ENCODE data around the gene VPS36. TPM values are rescaled to one million over a fixed set of nuclear protein-coding genes. Genes with fewer than 3 reads are reported as not detected.

The VPS36 gene
- total and polyA plus RNA-seq, 11 donors, result 15.0 to 38.5 (median 30.9) TPM

DNA sequence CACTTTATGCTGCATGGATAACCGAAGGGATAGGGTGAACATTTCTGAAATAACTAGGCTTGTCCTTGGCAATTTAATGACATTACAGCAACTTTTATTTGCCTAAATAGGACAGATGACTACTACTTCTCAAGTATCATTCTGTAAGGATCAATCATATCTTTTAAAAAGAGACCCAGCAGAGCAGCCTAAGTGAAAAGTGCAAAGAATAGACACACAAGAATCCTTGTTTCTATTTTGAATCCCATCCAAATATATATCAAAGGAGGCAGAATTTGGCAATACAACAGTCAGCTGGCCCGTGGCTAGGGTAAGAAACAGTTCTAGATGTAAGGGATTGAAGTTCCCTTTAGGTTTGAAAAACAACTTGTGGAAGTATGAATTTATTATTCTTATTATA lies 51.4 kb downstream of the VPS36 start:
- peaks cover 0 to 43% (median 6%) of the 10 kb centered on the region in 9 donors for H3K36me3 ChIP-seq
- TF ChIP-seq, protein P1, sequence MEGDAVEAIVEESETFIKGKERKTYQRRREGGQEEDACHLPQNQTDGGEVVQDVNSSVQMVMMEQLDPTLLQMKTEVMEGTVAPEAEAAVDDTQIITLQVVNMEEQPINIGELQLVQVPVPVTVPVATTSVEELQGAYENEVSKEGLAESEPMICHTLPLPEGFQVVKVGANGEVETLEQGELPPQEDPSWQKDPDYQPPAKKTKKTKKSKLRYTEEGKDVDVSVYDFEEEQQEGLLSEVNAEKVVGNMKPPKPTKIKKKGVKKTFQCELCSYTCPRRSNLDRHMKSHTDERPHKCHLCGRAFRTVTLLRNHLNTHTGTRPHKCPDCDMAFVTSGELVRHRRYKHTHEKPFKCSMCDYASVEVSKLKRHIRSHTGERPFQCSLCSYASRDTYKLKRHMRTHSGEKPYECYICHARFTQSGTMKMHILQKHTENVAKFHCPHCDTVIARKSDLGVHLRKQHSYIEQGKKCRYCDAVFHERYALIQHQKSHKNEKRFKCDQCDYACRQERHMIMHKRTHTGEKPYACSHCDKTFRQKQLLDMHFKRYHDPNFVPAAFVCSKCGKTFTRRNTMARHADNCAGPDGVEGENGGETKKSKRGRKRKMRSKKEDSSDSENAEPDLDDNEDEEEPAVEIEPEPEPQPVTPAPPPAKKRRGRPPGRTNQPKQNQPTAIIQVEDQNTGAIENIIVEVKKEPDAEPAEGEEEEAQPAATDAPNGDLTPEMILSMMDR (IDR thresholded peaks at IDR 0.05), result no peak
- no peak for TF ChIP-seq POLR2A (IDR thresholded peaks at IDR 0.05)
- intact Hi-C loops (cut with DNase I), result loop anchor here in 2 of 10 donors (10.0 kb wide), 2 partner anchors 46 to 54 kb away; no protein-coding TSS in a partner anchor
- peaks cover 0 to 52% (median 11%) of the 10 kb centered on the region in 12 donors for H3K4me1 ChIP-seq
- no peak overlapping the region for H3K27ac ChIP-seq
- no peaks in the 10 kb centered on the region for H3K27me3 ChIP-seq
- H3K4me3 ChIP-seq, result no peak overlapping the region
- DNase-seq (no peak), ATAC-seq (no peak)
- no peaks in the 10 kb centered on the region for H3K9me3 ChIP-seq
- WGBS, 4 donors, result 50 to 59% (median 55%) methylated on average over 2 of the region's 2 CpGs

DNA sequence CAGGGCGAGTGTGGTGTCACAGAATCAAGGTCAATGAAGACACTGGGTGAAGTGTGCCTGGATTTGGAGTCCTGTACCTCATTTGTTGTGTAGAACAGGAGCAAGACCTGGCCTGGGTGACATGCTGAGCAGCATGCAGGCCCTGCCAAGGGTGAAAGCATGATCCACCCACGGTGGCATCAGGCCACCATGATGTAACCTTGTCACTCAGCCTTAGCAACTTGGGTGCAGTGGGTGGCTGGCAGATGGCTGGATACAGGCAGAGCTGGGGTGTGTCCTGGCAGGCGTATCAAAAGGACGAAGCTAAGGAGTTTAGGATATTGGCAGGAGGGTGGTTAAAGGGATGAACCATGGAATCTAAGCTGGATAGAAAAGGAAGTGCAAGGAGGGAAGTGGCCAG lies 54.7 kb downstream of the VPS36 start:
- peak; percentile 13 to 59 (median 36) for ATAC-seq
- no peak for TF ChIP-seq POLR2A (IDR thresholded peaks at IDR 0.05)
- TF ChIP-seq, protein P1 (IDR thresholded peaks at IDR 0.05), result no peak
- peaks cover 0 to 53% (median 14%) of the 10 kb centered on the region in 12 donors for H3K4me1 ChIP-seq

DNA sequence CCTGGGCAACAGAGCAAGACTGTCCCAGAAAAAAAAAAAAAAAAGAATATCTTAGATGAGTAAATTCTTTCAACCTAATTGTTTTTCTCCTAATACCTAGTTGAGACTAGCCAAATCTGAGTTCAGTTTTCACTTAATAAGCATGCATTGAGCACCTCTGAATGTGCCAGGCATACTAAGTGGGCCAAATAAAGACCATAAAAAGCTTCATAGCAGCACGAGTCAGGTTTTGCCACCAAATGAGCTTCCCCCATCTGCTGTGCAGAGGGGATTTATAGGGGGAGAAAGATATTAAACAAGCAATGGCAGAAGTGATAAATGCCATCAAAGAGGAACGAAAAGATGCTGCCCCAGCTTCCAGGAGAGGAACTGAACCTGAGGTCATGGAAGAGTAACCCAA lies 55.8 kb downstream of the VPS36 start:
- 75 to 84% (median 78%) methylated on average over 2 of the region's 2 CpGs for WGBS, 4 donors
- ATAC-seq (no peak), DNase-seq (no peak)
- Histone ChIP-seq H3K4me3 (no peak overlapping the region), H3K9me3 (no peaks in the 10 kb centered on the region), H3K36me3 (peaks cover 0 to 48% (median 6%) of the 10 kb centered on the region in 9 donors), H3K27ac (no peak overlapping the region), H3K27me3 (no peaks in the 10 kb centered on the region), H3K4me1 (peaks cover 0 to 52% (median 14%) of the 10 kb centered on the region in 12 donors)
- intact Hi-C loops (cut with DNase I), result loop anchor here in 2 of 10 donors (10.0 kb wide), 2 partner anchors 50 kb away; no protein-coding TSS in a partner anchor
- TF ChIP-seq, protein P1 (IDR thresholded peaks at IDR 0.05), result no peak
- TF ChIP-seq POLR2A (IDR thresholded peaks at IDR 0.05), result no peak

More for the DNA sequence above, 54.7 kb downstream of the VPS36 start:
- H3K9me3 ChIP-seq, result no peaks in the 10 kb centered on the region
- DNase-seq, result no peak
- intact Hi-C loops (cut with DNase I), result loop anchor here in 2 of 10 donors (10.0 kb wide), 2 partner anchors 49 to 51 kb away; no protein-coding TSS in a partner anchor
- peaks cover 0 to 48% (median 6%) of the 10 kb centered on the region in 9 donors for H3K36me3 ChIP-seq
- no peak overlapping the region for H3K4me3 ChIP-seq
- no peaks in the 10 kb centered on the region for H3K27me3 ChIP-seq
- H3K27ac ChIP-seq, result no peak overlapping the region
- WGBS, 4 donors, result 63 to 83% (median 78%) methylated on average over 4 of the region's 4 CpGs

DNA sequence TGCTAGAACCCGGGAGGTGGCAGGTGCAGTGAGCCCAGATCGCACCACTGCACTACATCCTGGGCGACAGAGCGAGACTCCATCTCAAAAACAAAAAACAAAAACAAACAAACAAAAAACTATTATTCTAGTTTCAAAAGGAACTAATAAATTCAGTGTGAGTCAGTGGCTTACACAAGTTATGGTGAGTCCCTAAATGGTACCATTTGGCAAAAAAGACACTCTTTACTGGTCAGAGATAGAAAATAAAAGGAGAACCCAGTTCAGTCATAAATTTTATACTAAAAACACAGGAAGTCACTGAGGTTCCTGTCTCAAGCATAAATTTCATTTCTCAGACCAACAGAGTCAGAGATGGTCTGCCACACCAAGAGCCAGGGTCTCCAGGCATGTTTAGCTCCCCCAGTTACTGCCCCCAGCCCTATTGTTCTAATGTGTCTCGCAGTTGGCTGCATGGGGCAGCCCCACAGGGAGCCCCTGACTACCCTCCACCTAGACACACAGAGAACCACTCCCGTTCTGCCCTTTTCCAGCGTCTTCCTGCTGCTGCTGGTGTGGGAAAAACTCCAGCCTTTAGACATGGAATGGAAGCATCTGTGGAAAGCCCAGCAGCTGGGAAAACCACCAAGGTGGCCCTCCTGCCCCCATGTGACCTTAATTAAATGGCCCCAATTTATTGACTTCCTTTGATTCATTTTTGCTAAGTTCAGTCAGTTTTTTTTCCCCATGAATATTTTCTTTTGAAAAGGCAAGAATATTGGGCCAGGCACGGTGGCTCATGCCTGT lies 56.7 kb downstream of the VPS36 start:
- ATAC-seq (peak in 2 of 4 donors; percentile 15 to 37), DNase-seq (no peak)
- H3K4me1 ChIP-seq, result peaks cover 0 to 43% (median 14%) of the 10 kb centered on the region in 12 donors
- peaks cover 0 to 48% (median 6%) of the 10 kb centered on the region in 9 donors for H3K36me3 ChIP-seq
- TF ChIP-seq POLR2A (IDR thresholded peaks at IDR 0.05), result no peak
- TF ChIP-seq, protein P1 (IDR thresholded peaks at IDR 0.05), result no peak
- intact Hi-C loops (cut with DNase I), result loop anchor here in 2 of 10 donors (10.0 kb wide), 2 partner anchors 49 to 51 kb away; no protein-coding TSS in a partner anchor
- WGBS, 4 donors, result 74 to 76% (median 75%) methylated on average over 8 of the region's 8 CpGs
- no peak overlapping the region for H3K4me3 ChIP-seq
- H3K27me3 ChIP-seq, result no peaks in the 10 kb centered on the region
- H3K27ac ChIP-seq, result no peak overlapping the region
- H3K9me3 ChIP-seq, result no peaks in the 10 kb centered on the region
